HG03045 (cell line): ENCODE measurements around the gene SPPL2B.

Experiments used
- ATAC-seq: cut with Tn5 transposase; IDR thresholded peaks from one replicate; pipeline ENCODE4 v1.9.1; 2021; ENCODE audit warnings: mild to moderate bottlenecking, moderate library complexity; ENCODE audit not compliant: unreplicated experiment

The SPPL2B gene

GRCh38 chr19:2296141-2296540 is 32.3 kb upstream of the SPPL2B start:
- no peak for ATAC-seq

GRCh38 chr19:2300533-2300932 is 28.0 kb upstream of the SPPL2B start:
- no peak for ATAC-seq

- ATAC-seq = no peak
Measured at GRCh38 chr19:2302319-2303210, 25.9 kb upstream of the SPPL2B start.

GRCh38 chr19:2303211-2303798 is 25.2 kb upstream of the SPPL2B start:
- no peak for ATAC-seq

- ATAC-seq = no peak
Measured at GRCh38 chr19:2305452-2306280, 22.8 kb upstream of the SPPL2B start.

GRCh38 chr19:2306281-2306806 is 22.1 kb upstream of the SPPL2B start:
- ATAC-seq = no peak

- ATAC-seq = no peak
Measured at GRCh38 chr19:2306971-2307370, 21.5 kb upstream of the SPPL2B start.

GRCh38 chr19:2307518-2308012 is 20.9 kb upstream of the SPPL2B start:
- no peak for ATAC-seq

- no peak for ATAC-seq
Measured at GRCh38 chr19:2308114-2308556, 20.3 kb upstream of the SPPL2B start, which contains the start of gene LINGO3. TSS of gene LINGO3 (minus strand) at chr19:2308154. CDS start at chr19:2291776, 16,378 bp downstream.

- ATAC-seq = no peak
Measured at GRCh38 chr19:2309734-2310362, 18.6 kb upstream of the SPPL2B start.

GRCh38 chr19:2311093-2311492 is 17.4 kb upstream of the SPPL2B start:
- no peak for ATAC-seq

- no peak for ATAC-seq
Measured at GRCh38 chr19:2312820-2313501, 15.5 kb upstream of the SPPL2B start.

- no peak for ATAC-seq
Measured at GRCh38 chr19:2315121-2315817, 13.2 kb upstream of the SPPL2B start.

GRCh38 chr19:2315818-2316353 is 12.6 kb upstream of the SPPL2B start:
- no peak for ATAC-seq

GRCh38 chr19:2317300-2317699 is 11.2 kb upstream of the SPPL2B start:
- ATAC-seq = no peak

GRCh38 chr19:2317756-2318155 is 10.7 kb upstream of the SPPL2B start:
- no peak for ATAC-seq

GRCh38 chr19:2318923-2319322 is 9.6 kb upstream of the SPPL2B start:
- ATAC-seq = no peak

- ATAC-seq = no peak
Measured at GRCh38 chr19:2319551-2319950, 8.9 kb upstream of the SPPL2B start.

- no peak for ATAC-seq
Measured at GRCh38 chr19:2320049-2320448, 8.4 kb upstream of the SPPL2B start.
